HG02852 (cell line): Measurements from ENCODE around the gene NDUFB10.

Source experiments
- ATAC-seq: cut with Tn5 transposase; IDR thresholded peaks from one replicate; pipeline ENCODE4 v1.9.1; 2021; ENCODE audit warnings: mild to moderate bottlenecking, moderate library complexity; ENCODE audit not compliant: unreplicated experiment

Gene NDUFB10

DNA sequence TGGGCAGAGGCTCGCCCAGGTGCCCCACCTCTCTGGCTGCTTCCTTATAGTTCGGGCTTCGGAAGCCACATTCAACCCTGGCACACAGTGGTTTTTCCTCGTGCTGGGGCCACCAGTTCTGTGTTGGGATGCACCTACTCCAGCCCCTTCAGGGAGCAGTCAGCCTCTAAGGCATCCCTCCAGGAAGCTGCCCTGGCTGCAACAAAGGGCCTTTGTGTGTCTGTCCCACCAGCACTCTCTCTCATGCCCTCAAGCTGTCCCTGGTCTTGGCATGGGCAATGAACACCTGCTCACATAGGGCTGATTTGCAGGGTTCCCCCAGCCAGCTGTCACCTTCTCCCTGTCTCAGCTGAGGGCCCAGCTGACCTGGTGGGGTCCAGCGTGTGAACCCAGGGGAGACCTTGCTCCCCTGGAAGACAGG is 22.7 kb downstream of the NDUFB10 start:
- ATAC-seq: no peak

DNA sequence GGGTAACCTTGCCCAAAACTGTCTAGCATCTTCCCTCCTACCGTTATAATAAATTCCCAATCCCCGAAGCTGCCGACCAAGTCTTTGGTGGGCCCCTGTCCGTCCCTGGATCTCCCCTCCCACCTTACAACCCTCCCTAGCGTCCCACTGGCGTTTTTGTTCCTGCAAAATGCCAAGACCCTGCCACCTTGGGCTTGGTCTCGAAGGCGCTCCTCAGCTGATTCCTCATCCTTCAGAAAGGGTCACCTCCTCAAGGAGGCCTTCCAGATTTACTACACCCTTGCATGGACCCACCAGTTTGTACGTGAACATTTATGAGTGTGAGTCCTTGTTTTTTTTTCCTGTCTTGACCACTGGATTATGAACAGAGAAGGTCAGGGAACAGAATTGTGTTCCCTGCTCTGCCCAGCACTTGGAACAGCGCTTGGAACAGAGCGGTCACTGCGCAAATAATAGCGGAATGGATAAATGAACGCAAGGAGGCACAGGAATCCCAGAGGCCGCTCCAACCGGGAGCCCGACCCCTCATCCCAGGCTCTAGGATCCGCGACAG is 23.7 kb downstream of the NDUFB10 start:
- no peak for ATAC-seq

DNA sequence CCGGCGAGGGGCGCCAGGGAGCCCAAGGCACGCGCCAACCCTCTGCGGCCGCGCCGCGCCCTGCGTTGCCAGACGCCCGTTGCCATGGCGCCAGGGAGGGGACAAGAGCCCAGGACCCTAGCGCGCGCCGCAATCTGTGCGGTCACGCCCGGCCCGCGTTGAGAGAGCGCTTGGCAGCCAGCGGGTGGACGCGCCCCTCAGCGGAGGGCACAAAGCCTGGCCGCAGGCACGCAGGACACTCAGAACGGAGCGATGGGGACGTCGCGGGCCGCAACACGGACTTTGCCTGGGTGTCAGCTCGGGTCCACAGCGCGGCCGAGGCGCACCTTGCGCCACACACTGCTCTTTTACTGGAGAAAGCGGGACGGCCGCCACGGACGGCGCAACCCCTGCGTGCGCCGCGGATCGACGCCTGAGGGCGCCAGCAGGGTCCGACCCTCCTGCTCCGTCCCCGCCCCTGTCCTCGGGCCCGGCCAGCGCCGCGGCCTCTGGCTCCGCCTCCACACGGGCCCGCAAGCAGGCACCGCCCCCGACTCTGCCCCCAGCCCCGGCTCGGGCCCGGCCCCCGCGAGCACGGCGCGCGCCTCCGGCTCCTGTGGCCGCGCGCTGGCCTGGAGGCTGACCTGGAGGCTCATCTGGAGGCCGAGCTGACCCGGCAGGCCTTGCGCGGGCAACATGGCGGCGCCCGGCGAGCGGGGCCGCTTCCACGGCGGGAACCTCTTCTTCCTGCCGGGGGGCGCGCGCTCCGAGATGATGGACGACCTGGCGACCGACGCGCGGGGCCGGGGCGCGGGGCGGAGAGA is 24.4 kb downstream of the NDUFB10 start, which contains the start of gene GFER:
Gene GFER (plus strand): TSS at position 650 of the 803 bp plus-strand sequence. CDS start 26 bp downstream, at position 676.
- ATAC-seq: peak; percentile 62

DNA sequence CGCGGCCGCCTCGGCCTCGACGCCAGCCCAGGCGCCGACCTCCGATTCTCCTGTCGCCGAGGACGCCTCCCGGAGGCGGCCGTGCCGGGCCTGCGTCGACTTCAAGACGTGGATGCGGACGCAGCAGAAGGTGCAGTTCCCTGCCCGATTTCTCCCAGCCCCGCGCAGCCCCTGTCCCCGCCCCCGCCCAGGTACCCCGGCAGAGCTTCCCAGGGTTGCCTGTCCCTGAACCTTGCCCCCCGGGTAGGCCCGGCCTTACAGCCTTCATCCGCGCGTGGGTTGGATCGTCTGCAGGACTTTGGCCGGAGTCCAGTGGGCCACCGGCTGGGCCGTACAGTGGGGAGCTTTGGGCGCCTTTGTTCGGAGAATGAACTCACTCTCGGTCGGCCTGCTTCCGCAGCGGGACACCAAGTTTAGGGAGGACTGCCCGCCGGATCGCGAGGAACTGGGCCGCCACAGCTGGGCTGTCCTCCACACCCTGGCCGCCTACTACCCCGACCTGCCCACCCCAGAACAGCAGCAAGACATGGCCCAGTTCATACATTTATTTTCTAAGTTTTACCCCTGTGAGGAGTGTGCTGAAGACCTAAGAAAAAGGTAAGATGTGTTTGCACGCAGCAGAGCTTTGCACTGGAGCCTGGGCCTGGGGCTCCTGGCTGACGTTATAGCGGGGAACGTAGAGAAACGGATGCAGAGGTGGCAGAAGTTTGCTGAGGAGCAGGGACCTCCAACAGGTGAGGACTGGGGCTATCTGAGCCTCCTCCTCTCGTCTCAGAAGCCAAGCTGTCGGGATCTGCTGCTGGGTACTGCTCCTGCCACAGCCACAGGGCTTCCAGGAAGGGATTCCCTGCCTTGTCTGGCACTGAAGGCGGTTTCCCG is 25.2 kb downstream of the NDUFB10 start:
- ATAC-seq: no peak

DNA sequence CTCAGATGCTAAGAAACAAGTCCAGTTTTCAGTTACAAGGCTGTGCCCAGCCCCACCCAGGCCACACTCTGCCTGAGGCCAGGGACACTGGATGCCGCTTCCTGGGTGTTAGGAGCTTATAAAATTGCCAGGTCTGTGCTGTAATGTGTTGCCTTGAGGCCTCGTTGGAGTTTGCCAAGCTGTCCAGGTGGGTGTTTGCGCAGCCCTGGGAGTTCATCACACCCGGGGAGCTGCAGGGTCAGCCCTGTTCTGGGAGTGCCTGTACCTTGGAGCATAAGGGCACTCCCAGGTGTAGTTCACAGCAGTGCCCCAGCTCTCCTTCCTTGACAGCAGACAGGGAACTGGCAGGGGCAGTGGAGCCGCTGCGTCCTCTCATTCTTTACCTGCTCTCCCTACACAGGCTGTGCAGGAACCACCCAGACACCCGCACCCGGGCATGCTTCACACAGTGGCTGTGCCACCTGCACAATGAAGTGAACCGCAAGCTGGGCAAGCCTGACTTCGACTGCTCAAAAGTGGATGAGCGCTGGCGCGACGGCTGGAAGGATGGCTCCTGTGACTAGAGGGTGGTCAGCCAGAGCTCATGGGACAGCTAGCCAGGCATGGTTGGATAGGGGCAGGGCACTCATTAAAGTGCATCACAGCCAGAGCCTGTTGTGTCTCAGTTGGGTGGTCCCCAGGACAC is 26.3 kb downstream of the NDUFB10 start:
- no peak for ATAC-seq

DNA sequence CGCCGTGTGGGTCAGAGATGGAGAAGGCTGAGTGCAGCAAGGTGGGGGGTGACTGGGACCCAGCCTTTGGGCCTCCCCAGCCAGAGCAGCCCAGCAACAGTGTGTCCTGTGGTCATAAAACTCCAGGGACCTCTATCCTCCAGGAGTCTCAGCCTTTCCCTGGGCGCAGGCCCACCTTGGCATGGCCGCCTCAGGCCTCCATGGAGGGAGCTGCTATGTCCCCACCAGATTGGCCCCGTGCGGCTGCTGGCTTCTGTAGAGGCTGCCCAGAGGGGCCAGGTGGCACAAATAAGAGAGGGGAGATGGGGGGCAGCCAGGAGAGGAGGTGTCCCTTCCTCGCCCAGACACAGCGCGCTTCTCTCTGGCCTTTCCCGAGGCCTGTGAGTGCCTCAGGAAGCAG is 27.9 kb downstream of the NDUFB10 start:
- no peak for ATAC-seq

DNA sequence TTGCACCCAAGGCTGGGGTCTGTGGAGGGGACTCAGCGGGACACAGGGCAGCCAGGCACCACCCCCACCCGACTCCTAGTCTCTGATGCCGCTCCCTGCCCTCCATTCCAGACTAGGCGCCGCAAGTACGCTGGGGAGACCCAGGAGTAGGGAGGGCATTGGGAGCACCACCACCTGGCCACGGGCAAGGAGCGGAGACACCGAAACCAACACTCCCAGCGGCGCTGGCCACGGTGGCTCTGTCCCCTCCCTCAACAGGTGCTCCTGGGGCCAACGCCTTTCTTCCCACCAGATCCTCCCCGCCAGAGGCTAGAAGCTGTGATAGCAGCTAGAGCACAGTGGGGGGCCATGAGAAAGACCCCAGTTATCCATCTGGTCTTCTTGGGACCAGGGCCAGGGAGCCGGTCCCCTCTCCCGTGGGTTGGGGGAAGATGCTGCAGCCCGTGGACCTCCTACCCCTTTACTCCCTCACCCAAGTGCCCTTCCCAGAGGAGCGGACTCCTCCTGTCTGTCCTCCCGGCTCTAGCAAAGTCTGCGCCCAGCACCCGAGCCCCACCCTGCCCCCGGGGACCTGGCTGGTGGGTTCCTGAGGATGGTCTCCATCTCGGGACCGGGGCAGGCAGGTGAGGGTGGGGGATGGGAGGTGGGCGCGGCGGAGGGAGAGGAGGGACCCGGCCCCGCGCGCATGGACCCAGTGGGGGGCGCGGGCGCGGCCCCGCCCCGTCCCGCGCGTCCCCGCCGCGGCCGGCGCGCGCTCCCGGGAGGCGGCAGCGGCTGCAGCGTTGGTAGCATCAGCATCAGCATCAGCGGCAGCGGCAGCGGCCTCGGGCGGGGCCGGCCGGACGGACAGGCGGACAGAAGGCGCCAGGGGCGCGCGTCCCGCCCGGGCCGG is 30.1 kb downstream of the NDUFB10 start, which contains the start of gene SYNGR3:
Gene SYNGR3 (plus strand): TSS at position 762 of the 892 bp plus-strand sequence. CDS start 133 bp downstream, outside the sequence.
- ATAC-seq: no peak

DNA sequence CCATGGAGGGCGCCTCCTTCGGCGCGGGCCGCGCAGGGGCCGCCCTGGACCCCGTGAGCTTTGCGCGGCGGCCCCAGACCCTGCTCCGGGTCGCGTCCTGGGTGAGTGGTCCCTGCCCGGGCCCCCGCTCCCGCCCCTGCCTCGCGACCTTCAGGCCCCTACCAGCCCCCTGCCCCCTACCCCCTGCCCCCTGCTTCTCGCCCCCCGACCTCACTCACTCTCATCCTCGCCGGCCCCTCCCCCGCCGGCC is 30.7 kb downstream of the NDUFB10 start:
- ATAC-seq: no peak

DNA sequence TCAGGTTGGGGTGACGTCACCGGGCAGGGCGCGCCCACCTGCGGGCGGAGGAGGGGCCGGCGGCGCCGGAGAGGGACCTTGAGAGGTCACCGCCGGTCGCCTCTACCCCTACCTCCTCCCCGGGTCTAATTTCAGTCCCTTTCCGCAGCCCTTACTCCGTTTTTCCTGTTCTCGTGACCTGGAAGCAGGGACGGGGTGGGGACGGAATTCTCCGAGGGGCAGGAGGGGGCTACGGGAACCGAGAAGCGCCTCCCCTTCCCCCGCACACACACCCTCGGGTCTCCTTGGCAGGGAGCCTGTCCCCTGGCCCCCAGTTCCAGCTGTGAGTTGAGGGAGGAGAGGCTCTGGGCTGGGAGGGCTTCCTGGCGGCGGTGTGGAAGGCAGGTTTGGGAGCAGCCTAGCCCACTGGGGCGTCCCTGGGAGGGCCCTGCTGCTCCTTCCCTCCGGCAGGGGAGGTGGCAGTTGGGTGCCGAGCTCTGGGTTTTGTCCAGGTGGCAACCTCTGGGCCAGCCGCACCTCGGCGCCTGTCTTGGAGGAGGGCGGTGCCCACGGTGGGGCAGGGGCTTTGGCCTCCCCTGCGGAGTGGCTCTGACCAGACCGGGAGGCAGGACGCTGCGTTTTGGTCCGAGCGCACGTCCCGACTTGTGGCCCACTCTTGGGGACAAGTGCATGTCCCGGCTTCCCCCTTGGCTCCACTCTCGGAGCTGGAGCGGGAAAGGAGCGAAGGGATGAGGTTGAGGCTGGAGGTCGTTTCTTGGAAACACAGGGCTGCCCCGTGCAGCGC is 31.2 kb downstream of the NDUFB10 start:
- ATAC-seq: no peak

DNA sequence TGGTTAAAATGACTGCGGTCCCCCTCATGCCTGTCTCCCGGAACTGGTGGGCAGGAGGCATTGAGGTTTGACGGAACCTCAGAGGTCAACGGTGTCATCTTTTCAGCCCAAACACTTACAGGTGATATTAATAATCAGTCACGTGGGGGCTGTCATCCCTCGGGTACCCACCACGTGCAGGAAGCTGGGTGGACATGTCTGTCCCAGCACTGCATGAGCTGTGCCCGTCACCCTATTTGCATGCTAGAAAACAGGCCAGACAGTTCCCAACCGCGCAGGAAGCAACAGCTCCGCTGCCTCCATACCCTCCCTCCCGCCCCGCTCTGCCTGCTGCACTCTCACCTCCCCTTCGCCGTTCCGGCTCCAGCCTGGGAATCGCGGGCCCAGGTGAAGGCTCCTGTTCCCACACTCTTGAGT is 31.8 kb downstream of the NDUFB10 start:
- no peak for ATAC-seq

DNA sequence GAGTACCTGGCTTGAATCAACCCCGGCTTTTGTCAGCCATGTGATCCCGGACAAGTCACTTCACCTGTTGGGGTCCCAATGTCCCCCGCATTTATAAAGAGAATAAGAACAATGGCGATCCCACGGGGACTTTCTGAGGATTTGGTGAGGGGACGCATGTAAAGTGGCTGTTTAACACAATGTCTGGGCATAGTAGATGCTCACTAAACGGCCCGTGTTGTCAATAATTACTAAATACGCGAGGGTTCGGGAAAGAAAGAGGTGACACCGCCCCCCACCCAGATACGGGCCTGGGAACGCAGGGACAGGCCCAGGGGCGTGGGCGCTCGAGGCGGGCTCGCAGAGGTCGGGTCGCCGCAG is 32.2 kb downstream of the NDUFB10 start:
- ATAC-seq: no peak

DNA sequence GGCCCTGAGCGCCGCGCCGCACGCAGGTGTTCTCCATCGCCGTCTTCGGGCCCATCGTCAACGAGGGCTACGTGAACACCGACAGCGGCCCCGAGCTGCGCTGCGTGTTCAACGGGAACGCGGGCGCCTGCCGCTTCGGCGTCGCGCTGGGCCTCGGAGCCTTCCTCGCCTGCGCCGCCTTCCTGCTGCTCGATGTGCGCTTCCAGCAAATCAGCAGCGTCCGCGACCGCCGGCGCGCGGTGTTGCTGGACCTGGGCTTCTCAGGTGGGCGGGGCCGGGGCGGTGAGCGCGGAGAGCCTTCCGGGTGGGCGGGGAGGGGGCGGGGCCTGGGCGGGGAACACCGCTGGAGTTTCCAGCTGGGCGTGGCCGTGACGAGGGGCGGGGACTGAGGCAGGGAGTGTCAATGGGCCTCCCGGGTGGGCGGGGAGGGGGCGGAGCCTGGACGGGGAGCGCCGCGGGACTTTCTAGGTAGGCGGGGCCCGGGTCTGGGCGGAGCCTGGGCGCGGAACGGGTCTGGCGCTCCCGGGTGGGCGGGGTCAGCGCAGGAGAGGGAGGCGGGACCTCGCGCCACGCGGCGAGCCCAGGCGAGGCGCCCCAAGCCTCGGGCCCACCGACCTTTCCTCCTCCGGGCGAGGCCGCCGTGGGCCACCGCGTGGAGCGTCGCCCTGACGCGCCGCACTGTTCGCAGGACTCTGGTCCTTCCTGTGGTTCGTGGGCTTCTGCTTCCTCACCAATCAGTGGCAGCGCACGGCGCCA is 32.8 kb downstream of the NDUFB10 start:
- ATAC-seq: peak; percentile 46

DNA sequence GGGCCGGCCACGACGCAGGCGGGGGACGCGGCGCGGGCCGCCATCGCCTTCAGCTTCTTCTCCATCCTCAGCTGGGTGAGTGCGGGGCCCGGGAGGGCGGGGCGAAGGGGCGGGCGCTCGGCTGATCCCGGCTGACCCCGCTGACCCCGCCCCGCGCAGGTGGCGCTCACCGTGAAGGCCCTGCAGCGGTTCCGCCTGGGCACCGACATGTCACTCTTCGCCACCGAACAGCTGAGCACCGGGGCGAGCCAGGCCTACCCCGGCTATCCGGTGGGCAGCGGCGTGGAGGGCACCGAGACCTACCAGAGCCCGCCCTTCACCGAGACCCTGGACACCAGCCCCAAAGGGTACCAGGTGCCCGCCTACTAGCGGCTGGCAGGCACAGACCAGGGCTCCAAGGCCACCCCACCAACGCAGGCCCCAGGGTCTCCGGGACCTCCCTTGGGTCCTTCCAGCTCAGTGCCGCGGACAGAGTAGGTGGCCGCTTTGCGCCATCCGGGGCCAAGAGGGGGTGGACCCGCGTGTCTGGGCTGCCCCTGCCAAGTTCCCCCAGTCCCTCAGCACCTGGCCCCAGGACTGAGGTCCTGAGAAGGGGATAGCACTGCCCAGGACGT is 33.5 kb downstream of the NDUFB10 start:
- no peak for ATAC-seq

DNA sequence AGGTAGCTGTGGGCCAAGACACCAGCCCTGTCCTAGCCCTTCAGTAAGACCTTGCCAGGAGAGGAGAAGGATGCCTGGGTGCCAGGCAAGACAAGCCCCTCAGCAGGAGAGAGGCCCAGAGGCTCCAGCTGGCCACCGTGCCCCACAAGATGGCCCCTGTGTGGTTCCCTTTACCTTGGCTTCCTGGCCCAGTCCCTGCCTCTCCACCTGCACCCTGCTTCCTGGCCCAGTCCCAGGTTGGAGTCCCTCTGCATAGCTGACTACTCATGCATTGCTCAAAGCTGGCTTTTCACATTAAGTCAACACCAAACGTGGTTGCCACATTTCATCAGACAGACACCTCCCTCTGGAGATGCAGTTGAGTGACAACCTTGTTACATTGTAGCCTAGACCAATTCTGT is 34.4 kb downstream of the NDUFB10 start:
- ATAC-seq: no peak

DNA sequence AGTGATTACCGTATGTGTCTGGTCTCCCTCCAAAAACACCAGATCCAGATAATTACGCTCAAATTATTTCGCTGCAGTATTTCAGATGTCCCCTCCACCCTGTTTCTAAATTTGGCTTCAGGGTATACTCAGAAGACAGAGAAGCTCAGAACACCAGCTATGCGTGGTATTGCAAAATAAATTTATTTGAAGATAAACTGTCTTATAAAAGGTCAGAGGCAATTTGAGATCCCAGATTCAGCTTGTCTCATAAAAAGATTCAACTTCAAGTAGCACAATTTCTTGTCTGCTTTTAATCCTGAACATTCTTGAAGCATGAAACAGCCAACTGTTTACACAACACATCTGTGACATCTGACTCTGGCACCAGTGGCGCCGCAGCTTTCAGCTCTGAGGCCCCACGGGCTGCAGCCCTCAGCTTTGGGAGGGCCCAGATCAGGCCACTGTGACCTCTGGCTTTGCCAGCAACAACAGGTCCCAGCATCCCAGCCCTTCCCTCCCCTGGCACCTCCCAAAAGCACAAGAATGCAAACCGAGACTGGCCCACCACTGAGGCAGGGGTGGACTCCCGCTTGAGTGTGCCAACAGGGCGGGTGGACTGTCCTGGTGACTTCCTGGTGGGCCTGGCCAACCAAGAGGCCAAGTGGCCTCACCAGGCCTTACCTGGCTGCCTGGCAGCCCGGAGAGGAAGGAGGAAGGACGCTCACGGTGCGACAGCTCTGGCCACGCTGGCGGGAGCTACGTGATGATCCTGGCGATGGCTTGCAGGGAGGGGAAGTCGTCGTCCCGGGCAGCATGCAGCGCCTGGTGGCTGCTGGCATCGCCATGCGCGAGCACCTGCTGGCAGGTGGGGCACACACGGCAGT is 38.4 kb downstream of the NDUFB10 start:
- ATAC-seq: no peak

DNA sequence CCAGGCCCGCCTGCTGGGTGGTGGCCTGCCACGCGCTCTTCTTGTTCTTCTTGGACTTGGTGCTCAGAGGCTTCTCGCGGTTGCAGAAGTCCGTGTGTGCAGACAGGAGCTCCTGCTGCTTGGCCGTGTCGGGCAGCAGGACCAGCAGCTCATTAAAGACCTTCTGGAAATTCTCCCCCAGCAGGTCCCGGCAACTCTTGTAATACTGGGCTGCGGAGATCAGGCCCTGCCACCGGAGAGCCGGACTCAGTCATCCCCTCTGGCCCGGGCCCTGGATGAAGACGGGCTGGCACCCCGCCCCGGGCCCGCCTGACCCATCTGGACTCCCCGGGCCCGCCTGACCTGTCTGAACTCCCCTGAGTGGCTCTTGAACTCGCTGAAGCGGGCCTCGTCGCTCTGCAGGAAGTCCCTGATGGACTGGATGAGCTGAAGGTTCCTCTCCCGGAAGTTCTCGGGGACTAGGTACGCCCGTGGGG is 39.1 kb downstream of the NDUFB10 start:
- no peak for ATAC-seq
